GM18861 (cell line): Measurements from ENCODE around the gene PFKP.

Experiments used
- ATAC-seq: cut with Tn5 transposase; IDR thresholded peaks from one replicate; pipeline ENCODE4 v1.9.1; 2021; ENCODE audit not compliant: unreplicated experiment

Gene PFKP

DNA sequence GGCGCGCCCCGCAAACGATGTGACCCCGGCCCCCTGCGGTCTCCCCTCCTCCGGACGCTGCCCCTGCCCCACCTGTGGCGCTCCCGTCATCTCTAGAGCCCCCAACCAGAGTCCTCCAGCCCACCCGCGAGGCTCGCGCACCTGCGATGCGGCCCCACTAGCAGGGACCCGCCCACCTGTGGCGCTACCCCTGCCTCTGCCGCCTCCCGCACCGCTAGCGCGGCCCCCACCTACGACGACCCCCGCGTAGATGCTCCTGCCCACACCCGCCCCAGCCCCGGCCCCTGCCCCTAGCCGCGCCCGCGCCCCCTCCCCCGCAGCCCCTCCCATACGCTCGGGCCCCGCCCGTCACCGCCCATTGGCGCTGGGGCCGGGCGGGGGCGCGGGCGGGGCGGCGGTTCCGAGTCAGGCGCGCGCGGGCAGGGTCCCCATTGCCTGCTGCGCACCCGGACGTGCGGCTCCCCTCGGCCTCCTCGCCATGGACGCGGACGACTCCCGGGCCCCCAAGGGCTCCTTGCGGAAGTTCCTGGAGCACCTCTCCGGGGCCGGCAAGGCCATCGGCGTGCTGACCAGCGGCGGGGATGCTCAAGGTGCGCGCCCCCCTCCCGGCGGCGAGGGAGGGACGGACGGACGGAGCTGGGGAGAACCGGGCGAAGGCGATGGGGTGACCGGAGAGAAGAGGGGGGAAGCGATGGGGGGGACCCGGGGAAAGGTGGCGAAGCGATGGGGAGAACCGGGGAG, at the start of gene PFKP:
Gene PFKP (plus strand): TSS at position 431 of the 741 bp plus-strand sequence. CDS start 48 bp downstream, at position 479.
- ATAC-seq, result peak; percentile 36

DNA sequence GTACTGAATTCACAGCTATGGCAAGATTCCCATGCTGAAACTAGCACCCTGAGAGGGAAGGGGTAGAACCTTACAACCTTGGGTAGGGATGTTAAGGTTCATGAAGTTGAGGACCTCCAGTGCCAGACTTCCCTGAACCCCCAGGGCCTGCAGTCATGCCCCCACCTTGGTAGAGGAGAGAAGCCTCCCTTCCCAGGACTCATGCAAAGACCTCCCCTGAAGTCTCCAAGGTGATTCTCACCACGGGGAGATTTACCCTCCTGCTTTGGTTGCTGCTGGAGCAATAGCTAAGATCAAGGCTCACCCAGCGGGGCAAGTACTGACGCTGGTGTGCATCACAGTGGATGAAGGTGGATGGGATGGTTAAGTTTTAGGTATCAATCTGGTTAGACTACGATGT, 49.1 kb upstream of the PFKP start:
- no peak for ATAC-seq

DNA sequence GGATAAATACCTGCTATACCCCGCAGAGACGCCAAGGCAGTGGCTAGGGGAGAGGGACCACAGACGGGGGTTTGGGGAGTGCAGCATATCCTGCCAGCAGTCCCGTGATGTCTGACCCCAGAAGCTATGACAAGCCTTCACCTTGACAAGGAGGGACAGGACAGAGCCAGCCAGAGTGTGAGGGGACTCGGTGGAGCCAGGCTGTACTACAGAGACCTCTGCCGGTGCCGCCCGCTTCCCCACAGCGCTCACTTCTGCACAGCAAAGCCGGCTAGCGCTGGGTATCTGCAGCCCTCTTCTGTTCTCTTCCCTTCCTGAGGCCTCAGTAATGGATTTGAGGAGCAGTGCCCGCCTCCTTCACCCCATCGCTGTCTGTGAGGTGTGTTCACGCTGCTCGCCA, 47.0 kb upstream of the PFKP start:
- no peak for ATAC-seq

DNA sequence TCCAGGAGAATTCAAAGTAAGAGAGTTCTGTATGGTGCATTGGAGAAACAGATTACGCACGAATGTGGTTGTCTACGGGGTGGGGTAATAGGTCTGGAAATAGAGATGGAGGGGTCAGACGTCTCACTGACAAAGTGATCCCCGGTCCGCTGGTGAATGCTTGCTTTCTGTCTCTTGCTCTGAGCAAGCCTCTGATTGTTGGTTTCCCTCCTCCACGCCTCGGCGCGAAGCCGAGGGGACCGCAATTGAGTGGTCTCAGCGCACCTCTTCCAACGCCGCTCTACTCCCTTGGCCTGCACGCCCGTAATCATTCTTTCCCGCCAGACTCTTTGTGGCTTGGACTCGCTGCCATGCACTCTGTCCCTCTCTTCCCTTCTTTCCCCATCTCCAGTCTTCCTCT, 46.5 kb upstream of the PFKP start:
- no peak for ATAC-seq

DNA sequence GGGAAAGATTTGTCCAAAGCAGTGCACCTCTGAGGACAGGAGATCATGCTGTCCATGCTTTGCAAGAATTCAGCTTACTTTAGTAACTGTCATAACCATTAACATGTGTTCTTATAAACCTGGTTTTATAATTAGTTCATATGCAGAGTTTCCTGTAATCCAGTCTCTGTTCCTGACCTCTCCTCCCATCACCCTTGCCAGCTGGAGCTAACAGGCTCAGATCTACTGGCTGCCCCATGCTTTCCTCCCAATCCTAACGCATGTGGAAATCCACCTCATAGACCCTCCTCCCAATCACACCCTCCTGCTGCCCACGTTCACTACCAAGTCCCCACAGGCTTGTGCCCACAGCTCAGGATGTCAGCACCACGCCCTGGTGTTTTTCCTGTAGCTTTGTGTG, 45.3 kb upstream of the PFKP start:
- no peak for ATAC-seq

DNA sequence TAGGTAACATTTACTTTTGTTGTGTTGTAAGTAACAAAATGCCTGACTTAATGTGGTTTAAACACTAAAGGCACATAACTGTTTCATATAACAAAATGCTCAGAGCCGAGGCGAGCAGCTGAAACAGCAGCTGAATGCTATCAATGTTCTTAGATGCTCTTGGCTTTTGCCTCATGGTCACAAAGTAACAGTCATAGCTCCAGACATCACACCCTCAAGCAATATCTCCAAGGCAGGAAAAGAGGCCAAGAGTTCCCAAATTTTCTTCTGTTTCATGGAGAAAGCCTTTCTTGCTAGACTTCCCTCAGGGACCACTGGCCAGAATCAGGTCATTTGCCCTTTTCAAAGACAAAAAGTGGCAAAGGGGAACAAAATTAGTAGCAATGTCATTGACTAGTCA, 43.5 kb upstream of the PFKP start:
- no peak for ATAC-seq

DNA sequence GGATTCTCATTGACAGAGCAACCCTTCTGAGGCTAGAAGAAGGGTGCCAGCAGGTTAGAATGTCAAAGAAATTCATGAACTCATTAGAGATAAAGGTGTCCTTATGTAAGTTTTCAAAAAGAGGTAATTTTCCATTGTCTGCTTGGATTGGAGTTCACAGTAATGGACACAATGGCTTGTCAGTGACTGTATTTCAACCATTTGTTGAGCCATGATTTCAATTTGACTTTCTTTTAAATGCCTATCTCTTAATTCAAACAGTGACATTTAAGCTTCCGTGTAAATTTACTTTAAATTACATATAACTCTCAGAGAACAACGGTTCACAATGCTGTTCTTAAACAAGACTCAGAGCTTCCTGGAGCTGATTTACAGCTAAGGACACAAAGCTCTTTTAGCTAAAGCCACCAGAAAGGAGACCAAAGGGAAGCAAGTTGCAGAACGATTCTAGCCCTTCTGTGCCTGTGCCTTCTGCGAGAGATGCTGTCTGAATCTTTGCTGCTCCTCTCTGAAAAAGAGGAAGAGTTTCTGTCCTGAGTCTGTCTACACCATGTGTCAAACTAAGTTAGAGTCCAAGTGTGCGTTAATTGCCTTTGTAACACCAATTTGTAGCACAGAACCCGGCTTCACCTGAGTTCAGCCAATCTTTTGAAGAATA, 42.2 kb upstream of the PFKP start:
- no peak for ATAC-seq

DNA sequence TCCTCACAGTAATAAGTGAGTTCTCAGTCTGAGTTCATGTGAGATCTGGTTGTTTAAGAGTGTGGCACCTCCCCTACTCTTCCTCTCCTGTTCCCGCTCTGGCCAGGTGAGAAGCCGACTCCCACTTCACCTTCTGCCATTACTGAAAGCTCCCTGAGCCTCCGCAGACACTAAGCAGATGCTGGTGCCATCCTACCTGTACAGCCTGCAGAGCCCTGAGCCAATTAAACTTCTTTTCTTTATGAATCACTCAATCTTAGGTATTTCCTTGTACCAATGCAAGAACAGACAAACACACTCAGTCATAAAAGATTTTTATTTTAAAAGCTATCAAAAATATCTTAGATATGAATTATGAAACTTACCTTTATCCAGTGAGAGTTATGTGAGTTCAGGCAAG, 39.5 kb upstream of the PFKP start:
- no peak for ATAC-seq

DNA sequence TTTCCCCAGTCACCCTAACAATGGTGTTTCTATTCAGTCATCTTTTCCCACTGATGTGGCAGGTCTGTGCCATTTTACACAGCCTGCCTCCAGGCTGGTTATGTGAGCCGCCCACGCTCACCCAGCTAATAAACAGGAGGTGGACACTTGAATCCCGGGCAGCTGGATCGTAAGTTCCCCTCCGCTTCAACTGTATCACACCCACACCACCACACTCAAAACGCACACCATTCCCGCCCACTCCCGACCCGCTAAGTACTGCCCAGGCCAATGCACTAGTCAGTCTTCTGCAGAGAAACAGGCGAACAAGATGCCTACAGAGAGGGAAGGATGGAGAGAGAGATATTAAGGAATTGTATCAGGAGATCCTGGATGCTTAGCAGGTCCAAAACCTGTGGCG, 38.9 kb upstream of the PFKP start:
- no peak for ATAC-seq

DNA sequence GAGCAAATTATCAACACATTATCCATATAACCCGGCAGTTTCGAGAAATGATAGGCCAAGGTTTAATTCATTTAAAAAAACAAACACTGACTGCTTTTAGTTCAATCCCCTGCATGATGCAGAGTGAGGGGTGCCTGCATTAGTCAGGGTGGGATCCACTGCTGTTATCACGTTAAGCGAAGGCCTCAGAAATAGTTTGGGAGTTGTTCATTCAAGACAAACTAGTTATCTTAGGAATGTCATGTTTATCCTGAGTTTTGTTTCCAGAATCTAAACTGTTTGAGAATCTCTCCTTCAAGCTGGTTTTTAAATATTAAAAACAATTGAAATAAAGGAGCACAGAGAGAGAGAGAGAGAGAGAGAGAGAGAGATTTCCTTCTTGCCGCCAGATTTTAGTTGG, 36.6 kb upstream of the PFKP start:
- no peak for ATAC-seq

DNA sequence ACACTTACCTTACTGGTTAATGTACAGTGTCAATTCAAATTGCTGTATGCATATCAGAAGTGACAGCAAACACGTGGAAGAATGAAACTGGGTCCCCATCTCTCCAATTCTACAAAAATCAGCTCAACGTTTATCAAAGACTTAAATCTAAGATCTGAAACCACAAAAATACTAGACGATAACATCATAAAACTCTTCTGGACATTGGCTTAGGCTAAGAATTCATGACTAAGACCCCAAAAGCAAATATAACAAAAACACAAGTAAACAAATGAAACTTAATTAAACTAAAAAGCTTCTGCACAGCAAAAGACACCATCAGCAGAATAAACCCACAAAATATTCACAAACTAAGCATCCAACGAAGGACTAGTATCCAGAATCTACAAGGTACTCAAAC, 35.9 kb upstream of the PFKP start:
- no peak for ATAC-seq

DNA sequence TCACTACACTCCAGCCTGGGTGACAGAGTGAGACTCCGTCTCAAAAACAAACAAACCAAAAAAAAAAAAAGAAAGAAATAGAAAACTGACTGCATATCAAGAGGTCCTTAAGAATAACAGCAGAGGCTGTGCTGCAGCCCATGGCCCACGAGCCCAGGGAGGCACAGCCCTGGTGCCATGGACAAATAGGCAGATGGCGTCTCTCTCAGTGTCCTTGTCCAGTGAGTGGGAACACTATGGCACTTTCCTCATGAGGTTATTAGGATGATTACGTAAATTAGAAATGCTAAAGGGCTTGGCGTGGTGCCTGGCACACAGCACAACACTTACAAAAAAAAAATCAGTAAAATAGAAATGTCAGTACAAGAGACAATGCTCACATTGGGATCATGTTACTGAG, 33.4 kb upstream of the PFKP start:
- ATAC-seq, result no peak

DNA sequence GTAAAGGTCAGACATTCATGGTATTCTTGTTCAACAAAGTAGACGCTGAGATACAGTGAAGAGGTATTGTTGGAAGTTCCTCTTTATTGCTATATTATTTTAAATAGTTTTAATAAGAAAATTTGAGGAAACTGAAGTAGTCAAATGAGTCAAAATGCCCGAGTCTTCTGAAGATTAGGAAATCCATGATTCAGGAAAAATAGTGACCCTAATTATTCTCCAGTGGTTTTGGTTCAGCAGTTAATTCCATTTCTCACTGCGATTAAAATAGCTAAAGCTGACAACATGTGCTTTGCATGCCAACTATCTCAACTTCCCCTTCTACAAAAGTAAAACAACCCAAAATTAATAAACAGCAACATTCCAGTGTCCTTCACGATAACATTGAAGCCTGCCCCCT, 32.7 kb upstream of the PFKP start:
- ATAC-seq, result no peak

DNA sequence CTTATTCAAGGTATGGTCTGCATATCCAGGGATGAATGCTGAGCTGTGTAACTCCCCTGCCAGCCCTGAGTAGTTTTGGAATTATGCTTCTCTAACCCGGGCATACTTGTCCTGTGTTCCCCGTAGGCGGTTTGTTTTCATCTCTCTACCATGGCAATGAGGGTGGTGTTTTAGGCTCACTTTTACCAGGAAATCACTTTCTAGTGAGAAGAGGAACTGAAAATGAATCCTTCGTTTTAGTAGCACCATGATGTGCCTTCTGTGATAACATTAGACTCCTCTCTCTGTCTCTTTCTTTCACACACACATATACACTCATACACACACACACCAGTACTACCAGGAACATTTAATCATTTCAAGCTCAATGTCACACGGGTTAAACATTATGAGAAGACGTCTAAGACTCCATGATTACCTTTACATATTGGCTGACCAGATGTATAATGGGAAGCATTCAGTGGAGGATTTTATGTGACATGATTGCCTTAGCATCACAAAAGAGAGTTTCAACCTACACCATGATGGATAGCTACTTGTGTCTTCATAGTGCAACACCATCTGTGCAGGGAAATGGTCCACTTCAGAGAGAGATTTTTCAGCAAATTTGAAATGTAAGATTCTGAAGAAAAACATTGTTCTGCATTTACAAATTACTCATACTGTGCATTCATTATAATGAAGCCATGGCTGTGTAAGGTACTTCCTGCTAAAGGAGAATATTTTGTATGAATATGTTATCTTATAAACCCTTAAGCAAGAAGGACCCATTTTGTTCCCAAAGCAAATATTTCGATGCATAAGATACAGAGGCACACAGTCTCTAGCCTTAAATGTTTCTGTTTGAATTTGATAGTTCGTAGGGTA, 31.0 kb upstream of the PFKP start:
- ATAC-seq, result peak; percentile 98

DNA sequence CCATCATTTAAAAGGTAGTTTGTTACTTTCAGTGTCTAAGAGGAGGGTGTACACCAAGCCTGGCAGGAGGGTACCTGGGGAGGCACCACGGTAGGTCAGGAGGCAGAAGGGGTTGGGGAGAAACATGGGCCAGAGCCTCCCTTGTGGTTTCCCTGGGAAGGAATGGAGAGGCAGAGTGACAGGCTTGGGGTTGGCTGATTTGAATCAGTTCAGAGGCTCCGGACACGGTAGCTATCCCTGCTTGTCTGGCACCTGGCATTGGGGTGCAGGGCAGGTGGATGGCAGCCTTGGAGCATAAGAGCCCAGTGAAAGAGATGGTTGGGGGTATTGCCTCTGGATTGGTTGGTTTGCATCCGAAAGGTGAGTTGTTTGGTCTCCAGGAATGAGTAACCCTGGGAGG, 30.2 kb upstream of the PFKP start:
- no peak for ATAC-seq

DNA sequence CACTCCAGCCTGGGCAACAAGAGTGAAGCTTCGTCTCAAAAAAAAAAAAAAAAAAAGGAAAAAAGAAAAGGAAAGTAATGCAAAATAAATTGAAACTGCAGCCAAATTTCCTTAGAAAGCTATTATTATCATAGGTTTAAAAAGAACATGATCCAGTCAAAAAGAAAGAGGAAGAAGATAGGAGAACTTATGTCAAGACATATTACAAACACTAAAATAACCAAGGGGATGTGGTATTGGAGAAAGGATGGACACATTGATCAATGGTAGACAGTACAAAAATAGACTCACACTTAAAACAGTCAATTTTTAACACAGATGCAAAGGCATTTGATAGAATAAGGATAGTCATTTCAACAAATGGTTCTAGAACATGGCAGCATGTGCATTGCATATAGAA, 27.3 kb upstream of the PFKP start:
- ATAC-seq, result no peak

DNA sequence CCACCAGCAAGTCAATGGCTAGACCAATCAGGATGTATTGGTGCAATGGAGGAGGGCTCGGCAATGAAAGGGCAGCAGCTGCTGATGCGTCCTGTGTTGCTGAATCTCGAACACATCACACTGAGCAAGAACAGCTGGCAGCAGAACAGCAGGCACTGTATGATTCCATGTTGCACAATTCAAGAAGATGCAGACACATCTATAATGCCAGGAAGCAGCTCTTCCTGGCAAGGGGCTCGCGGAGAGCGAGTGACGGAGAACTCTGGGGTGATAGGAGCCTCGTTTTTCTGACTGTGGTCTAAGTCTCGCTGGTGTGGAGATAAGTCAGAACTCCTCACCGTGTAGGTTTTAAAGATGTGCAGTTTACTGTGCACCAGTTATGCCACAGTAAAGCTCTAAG, 24.8 kb upstream of the PFKP start:
- no peak for ATAC-seq

DNA sequence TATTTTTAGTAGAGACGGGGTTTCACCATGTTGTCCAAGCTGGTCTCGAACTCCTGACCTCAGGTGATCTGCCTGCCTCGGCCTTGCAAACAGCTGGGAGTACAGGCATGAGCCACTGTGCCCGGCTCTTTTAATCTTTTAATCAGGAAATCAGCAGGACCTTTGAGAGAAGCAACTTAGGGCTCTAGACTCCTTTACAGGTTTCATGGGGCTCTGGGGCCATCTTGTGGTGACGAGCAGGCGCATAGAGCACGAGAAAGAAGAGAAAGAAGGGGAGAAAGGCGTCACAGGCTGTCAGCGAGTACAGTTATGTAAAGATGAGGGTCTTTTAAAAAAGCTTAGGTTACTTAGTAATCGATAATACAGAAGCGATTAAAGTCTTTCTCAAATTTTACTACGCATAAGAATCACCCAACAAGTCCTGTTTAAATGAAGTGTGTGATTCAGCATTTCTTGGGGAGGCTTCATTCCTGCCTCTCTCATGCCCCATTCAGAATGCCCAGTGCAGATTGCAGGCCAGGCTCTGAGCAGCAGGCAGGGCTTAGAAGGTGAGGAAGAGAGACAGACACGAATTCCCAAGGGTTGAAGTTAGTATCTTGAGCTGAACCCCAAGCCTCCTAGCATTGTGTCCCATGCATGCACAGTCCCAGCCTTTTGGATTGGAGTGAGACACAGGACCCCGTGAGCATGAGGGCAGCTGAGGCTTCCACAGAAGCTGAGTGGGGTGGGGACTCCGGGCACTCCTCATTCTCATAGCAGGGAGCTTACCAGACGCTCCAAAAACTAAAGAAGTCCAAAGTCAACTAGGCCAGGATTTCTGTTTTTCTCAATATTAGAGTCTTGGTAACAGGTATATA, 23.6 kb upstream of the PFKP start:
- no peak for ATAC-seq

DNA sequence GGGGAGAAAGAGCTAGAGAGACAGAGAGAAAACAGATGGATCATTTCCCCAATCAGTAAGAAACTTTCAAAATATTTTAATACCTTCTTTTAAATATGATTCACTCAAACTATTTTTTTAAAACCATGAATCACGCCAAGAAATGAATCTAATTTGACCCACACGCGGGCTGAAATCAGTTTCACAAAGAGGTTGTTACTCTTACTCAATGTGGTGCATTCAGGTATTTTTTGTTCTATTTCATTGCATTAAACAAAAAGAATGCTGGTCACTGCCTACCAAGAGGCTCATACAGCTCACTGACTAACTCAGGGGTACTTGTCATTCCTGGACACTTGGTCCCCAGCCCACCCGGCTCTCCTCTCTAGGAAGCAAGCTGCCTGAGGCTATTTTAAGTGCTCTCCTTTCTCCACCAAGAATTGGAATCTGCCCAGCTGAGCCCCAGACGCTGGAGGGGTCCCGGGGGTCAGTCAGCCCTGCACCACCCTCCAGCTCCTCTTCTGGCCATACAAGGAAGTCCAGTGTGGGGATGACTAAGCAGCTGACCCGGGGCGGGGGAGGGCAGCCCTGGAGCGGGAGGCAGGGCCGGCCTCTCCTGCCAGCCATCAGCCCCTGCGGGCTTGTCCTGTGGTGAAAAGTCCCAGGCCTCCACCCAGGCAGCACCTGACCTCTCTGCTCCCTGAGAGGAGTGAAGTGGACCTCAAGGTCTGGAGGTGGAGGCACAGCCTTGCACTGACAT, 21.7 kb upstream of the PFKP start:
- no peak for ATAC-seq

DNA sequence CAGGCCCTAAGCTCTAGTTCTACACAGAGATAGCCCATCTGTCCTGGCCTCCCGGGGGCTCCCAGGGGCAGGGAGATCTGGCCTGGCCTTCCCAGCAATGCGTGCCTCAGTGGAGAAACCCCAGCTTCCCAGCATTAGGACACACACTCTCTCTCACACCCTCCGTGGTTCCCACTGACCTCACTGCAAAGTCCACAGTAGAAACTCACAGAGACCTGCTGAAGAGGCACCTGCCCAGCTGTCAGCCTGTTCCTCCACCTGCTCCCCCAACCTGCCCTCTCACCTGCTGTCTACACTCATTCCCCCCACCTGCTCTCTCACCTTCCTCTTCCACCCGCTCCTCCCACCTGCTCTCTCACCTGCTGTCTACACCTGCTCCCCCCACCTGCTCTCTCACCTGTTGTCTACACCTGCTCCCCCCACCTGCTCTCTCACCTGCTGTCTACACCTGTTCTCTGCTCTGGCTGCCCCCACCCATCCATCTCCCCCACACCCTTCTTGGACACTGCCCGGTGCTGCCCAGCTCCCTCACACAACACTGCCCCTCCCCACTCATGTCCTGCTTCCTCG, 21.1 kb upstream of the PFKP start:
- ATAC-seq, result no peak
